Measurements from ENCODE around the gene RNF182.

DNA sequence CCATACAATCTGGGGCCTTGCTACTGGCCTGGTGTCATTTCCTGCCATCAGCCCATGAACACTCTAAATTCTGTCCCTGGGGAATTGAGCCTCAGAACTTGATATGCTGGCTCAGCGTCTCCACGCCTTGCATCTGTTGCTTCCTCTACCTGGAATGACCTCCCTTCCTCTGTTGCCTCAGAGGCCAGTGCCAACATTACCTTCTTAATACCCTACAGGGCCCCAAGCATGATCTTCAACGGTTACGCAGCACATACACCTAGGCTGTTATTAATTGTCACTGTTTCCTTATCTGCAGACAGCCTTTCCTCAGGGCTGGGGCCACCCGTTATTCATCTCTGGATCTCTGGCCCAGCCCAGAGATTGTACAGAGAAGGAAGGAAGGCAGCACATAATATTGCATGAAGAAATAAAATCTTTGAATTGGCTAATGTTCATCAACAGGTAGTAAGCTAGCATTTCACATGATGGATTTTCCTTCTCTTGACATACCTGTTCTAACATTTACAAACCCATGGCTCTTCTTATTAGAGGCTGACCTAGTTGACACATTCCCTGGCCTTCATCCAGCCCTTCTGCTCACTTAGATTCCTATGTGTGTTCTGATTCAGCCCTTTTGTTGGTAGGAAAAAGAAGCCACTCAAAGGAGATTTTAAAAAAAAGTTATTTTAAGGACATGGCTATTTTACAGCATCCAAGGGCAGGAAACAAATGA lies 8.4 kb upstream of the RNF182 start:
- no peak for TF ChIP-seq POLR2A (IDR thresholded peaks at IDR 0.05; ENCODE audit: low read depth, low read length)
- TF ChIP-seq TAF1 (IDR thresholded peaks at IDR 0.05; ENCODE audit: low read depth, low read length) = no peak
- TF ChIP-seq PAX5 (IDR thresholded peaks at IDR 0.05; ENCODE audit: insufficient read depth, low read length, severe bottlenecking) = no peak
- no peak for TF ChIP-seq POLR2AphosphoS5 (IDR thresholded peaks at IDR 0.05; ENCODE audit: low read depth, low read length)

Measured in GM12891 (cell line).